ENCODE results near the gene PALM.
"Not testable (repeated sequence)": the region's sequence is repeated elsewhere in the genome, so short reads cannot be mapped to it uniquely, and the experiment has no call there.

PALM gene, protein sequence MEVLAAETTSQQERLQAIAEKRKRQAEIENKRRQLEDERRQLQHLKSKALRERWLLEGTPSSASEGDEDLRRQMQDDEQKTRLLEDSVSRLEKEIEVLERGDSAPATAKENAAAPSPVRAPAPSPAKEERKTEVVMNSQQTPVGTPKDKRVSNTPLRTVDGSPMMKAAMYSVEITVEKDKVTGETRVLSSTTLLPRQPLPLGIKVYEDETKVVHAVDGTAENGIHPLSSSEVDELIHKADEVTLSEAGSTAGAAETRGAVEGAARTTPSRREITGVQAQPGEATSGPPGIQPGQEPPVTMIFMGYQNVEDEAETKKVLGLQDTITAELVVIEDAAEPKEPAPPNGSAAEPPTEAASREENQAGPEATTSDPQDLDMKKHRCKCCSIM

DNA sequence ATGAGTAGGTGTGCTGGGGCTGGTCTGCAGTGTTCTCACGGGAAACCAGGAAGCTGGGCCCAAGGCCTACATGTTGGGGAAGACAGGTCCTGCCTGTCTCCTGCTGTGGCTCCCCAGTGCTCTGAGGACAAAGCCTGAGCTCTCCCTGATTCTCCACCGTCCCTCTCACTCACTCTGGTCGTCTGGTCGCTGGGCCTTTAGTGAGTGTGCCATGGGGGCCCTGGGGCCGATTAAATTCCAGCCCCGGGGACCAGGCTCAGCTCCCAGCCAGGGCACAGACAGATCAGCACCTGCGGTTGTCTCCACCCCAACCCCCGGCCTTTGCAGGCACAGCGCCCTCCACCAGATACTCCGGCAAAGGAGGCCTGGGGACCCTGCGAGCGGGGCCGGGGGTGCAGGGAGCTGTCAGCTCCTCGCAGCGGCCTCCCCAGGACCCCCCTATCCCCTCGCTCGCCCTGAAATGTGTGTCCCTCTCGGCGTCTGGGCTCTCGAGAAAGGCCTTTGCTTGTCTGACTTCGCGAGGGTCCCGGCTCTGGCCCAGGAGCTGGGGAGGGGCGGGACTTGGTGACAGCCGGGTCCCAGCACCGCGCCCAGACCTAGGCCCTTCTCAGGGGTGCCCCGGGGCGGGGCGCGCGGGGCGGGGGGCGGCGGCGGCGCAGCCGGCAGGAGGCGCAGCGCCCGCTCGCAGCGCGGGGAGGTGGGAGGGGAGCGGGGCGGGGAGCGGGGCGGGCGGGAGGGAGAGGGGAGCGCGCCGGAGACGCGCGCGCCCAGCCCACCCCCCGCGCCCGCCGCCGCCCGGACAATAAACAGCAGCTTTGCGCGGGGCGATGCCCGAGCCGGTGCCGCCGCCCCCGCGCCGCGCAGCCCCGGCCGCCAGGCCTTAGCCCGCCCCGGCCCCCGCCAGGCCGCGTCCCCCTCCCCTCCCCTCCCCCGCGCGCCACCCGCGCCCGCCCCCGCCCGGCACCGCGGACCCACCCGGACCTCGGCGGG, at the start of gene PALM:
PALM (plus strand) TSS at position 782 of the 990 bp plus-strand sequence. CDS start 212 bp downstream, outside the sequence.
- DNase-seq = no peak

DNA sequence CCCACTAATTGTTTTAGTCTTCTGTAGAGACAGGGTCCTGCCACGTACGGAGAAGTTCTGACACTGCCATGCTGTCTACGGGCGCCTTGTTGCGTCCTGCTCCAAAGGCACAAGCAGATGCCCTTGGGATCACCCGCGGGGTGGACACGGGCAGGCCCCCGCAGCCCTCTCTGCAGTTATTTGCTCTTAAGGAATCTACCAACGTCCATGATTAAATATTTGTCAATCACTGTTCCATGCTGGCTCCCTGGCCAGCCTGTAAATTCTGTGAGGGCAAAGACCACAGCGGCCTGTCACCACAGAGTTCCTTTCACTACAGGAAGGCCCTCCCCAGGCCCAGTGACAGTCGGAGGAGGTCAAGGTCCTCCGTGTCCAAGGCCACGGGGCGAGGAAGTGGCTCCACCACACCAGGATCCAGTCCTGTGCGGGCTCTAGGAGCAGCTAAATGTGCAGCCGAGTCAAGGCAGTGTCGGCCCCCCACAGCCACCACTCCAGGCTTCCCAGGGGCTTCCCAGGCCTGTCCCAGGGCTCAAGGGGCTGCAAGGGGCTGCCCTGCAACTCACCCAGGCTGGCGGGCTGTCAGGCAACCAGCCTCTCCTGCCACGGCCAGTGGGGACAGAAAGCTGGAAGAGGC, 47.8 kb upstream of the PALM start:
- no peak for DNase-seq

DNA sequence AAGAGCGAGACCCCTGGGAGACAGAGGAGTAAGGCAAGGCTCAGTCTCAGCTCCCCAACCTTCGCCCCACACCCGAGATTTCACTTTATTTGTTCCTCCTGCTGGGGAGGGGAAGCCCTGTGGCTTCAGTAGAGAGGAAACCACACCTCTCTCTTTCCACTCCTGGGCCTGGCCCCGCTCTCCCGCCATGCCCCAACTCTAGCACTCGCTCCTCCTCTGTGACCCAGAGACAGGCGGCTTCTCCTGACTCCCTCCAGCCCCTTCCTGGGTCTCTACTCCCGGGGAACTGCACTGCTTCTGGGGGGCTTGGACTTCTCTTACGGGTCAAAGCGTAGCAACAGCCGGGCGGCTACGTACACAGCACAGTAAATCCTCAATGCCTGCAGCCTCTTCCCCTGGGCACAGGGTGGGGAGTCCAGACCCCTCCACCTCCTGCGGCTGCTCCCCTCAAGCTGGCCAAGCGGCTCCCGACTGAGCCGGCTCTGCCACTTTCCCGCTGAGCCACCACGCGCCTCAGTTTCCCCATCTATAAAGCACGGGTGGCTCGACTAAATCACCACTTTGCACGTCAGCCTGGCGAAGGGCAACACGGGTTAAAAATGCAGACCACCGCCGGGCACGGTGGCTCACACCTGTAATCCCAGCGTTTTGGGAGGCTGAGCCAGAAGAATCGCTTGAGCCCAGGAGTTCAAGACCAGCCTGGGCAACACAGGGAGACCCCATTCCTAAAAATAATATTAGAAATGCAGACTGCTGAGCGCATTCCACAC, 47.1 kb upstream of the PALM start:
- DNase-seq = no peak

DNA sequence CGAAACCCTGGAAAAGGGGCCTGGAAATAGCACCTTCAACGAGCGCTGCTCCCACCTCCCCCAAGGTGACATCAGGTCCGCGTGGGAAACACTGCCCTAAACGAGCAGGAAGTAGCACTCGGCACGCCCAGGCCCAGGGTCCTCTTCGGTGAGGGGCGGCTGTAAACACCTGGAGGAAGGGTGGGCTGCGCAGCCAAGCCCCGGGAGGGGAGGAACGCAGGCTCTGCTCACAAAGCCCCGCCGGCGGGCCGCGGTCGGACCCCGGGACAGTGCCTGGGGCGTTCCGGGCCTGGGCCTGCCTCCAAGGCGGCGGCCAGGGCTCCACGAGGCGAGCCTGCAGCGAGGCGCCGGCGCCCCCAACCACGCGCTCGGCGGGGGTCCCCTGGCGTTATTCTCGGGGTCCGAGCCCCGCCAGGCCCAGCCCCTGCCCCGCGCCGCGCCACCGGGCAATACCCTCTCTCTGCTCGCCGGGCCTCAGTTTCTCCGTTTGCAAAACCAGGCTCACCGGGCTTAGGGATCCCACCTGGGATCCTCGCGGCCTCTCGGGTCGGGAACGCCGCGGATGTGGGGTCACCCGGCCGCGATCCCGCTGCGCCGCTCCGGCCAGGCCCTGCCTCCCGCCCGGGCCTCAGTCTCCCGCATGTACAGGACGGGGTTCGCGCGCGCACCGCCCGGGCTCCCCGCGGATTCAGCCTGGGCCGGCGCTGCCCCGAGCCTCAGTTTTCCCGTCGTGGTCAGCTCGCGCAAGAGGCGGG, 46.4 kb upstream of the PALM start:
- no peak for DNase-seq

DNA sequence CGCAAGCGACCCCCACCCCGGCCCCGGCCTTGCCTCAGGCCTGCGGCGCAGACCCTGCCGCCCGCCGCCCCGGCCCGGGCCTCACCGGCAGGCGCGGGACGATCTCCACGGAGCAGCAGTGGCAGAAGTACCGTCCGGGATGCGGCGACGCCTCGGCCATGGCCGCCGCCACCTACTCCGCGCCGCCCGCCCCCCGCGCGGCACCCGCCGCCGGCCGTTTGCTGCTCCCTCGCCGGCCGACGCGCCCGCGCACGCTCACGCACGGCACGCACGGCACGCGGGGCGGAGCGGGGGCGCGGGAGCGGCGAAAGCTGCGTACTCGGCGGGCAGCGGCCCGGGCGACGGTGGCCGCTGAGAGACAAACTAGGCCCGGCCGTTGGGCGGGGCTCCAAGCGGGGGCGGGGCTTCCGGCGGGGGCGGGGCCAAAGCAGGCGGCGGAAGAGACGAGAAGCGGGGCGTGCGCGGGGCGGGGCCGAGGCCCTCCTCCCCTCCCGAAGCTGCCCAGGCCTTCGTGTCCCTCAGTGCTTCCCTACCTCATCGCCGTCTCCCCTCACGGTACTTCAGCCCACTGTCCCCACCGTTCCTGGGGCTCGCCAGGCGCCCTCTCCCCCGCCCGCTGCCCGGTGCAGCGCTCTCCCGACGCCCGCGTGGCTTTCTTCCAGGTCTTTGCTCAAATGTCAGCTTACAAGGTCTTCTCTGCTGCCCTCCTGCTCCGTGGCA, 45.6 kb upstream of the PALM start, which contains the start of gene RNF126:
RNF126 (minus strand) TSS at position 253 of the 720 bp plus-strand sequence; CDS start at position 160, 93 bp downstream.
- DNase-seq = peak; percentile 91

DNA sequence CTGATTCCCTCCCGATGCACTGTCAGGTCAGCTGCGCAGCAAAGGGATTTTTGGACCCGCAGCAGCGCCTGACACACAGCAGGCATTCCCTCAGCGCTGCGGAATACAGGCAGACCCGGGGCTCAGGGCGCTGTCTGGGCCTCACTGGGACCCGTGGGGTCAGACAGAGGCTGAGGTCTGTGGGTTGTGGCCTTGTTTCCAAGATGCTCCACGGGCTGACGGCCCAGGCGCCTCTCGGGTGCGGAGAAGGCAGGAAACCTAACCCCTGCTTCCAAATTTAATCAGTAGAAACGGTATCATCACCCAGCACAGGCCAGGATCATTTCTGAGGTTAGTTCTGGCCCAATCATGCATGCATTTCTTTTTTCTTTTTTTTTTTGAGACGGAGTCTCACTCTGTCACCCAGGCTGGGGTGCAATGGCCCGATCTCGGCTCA, 45.0 kb upstream of the PALM start:
- DNase-seq = no peak

DNA sequence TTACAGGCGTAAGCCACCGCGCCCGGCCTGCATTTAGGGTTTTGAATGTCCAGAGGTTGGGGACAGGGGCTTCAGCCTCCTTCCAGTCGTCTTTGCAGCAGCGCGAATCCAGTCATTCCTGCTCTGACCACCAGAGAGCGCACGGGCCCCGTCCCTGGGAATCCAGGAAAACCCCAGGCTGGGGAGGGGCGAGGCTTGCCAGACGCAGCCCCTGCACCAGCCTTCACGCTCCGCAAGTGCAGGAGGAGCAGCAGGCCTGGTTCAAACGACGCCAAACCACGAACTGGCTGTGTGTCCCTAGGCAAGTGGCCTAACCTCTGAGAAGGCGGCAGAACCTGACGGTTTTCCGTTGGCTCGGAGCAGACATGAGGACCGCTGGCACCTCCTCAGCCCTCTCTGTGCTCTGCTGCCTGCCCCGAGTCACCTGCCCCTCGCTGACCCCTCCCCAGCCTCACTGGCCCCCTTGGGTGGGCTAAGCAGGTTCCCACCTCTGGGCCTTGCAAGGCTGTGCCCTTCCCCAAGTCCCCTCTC, 43.8 kb upstream of the PALM start:
- DNase-seq = peak; percentile 50

DNA sequence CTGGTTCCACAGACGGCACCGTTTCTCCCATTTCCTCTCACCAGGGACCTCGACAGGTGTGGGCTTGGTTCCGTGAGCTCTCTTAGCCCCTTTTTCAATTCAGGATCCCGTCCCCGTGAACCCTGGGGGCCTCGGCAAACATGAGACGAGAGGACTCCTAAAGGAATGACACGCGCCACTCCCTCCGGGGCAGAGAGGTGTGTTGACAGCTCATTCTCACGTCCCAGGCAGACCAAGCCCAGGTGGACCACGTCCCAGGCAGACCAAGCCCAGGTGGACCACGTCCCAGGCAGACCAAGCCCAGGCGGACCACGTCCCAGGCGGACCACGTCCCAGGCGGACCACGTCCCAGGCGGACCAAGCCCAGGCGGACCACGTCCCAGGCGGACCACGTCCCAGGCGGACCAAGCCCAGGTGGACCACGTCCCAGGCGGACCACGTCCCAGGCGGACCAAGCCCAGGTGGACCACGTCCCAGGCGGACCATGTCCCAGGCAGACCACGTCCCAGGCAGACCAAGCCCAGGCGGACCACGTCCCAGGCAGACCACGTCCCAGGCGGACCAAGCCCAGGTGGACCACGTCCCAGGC, 41.7 kb upstream of the PALM start:
- DNase-seq = not testable (repeated sequence)

DNA sequence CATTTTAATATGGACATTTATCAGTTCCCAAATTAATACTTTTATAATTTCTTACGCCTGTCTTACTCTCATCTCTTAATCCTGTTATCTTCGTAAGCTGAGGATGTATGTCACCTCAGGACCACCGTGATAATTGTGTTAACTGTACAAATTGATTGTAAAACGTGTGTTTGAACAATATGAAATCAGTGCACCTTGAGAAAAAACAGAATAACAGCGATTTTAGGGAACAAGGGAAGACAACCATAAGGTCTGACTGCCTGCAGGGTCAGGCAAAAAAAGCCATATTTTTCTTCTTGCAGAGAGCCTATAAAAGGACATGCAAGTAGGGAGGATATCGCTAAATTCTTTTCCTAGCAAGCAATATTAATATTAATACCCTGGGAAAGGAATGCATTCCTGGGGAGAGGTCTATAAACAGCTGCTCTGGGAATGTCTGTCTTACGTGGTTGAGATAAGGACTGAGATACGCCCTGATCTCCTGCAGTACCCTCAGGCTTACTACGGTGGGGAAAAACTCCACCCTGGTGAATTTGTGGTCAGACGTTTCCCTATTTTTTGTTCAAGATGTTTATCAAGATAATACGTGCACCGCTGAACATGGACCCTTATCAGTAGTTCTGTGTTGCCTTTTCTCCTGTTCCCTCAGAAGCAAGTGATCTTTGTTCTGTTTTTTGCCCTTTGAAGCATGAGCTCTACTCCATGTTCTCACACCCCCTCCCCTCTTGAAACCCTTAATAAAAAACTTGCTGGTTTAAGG, 39.9 kb upstream of the PALM start:
- not testable (repeated sequence) for DNase-seq

DNA sequence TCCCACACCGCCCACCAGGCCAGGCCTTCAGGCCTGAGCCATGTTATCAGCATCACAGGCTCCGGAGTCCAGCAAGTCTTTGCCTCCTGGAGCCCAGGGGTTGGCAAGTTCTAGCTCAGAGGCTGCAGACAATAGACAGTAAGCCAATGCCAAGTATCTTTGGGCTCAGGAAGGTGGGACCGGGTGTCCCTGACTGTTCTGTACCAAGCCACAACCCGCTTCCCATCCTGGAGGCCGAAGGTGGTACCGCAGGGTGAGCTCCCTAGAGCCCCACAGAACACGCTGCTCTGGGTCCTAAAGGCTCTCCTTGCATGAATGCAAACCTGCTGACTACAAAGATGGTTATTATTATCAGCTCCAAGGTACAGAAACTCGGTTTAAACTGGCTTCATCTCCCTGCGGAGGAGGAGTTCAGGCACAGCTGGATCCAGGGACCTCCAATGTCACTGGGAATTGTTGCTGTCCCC, 38.1 kb upstream of the PALM start:
- no peak for DNase-seq

DNA sequence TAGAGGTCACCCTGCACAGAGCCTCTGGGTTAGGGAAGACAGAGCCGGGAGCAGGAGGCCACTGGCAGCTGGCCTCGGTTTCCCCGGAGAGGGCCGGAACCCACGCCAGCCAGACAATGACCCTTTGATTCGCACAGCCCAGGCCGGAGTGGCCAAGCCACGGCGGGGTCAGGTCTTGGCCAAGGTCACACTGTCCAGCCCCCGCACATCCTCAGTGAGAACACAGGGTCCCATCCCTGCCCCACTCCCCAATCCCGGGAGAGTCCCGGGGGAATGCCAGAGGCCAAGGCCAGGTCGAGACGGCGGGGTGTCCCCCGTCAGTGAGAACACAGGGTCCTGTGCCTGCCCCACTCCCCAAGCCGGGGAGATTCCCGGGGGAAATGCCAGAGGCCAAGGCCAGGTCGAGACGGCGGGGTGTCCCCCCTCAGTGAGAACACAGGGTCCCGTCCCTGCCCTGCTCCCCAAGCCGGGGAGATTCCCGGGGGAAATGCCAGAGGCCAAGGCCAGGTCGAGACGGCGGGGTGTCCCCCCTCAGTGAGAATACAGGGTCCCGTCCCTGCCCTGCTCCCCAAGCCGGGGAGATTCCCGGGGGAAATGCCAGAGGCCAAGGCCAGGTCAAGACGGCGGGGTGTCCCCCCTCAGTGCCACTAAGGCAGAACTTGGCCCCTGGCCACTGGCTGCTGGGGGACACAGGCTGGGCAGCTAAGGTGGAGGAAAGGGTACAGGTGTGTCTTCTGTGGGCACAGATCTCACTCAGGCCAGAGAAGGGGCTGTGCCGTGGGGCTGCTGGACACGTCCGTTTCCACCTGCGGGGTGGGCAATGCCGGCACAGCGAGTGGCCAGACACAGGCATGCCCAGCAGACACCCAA, 34.2 kb upstream of the PALM start:
- DNase-seq = no peak

DNA sequence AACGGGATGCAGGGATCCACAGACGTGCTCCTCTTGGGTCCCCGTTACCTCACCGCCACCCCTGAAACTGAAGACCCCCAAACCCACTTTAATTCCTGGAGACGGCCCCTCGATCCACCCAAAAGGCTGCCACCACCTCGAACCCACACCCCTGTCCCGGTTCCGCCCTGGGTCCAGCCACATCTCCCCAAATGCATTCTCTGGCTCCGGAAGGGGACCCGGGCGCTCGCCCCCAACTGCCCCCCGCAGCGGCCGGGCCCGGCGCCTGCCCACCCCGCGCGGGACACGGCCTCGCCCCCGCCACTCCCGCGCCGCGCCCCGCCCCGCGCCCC, 32.8 kb upstream of the PALM start:
- DNase-seq = no peak

DNA sequence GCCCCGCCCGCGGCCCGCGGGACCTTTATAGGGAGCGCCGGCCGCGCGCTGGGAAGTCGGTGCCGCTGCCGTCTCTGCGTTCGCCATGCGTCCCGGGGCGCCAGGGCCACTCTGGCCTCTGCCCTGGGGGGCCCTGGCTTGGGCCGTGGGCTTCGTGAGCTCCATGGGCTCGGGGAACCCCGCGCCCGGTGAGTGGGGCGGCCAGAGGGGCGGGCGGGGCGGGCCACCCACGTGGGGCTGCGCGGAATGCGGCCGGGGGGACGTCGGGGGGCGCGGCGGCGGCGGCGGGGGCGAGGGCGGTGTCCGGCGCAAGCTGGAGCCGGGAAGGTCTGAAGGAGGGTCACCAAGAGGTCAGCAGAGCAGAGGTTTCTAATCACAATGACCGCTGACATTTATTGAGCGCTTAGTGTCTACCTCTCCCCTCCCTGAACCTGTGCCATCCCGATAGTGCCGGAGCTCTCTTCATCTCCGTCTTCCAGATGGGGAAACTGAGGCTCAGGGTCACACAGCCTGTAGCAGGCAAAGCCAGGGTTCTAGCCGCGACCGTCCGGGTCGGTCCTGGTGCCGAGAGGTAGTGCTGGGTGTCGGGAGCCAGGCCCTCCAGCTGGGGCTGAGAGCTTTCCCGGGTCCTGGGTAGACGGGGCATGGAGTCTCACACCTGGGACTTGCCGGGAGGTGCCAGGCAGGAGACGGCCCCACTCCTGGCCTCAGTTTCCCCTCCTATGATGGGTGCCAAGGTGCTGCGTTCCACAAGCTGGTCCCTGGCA, 32.2 kb upstream of the PALM start, which contains the start of gene FSTL3:
FSTL3 (plus strand) TSS at position 54 of the 767 bp plus-strand sequence; CDS start at position 86, 32 bp downstream.
- no peak for DNase-seq

DNA sequence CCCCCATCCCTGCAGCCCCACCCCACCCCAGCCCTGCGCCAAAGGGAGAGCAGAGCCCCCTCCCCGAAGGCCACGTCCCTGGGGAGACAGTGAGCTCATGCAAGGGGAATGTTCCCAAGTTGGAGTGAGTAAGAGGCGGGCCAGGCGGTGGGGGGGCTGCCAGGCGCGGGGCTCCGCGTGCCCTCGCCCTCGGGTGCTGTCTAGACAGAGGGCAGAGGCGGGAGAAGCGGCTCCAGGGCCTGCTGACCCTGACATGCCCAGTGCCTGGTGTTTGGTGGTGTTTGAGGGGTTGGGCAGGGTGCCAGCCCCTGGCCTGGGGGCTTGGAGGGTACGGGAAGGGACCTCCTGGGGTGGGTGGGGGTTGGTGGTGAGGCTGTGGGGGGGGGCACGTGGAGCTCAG, 31.5 kb upstream of the PALM start:
- no peak for DNase-seq

DNA sequence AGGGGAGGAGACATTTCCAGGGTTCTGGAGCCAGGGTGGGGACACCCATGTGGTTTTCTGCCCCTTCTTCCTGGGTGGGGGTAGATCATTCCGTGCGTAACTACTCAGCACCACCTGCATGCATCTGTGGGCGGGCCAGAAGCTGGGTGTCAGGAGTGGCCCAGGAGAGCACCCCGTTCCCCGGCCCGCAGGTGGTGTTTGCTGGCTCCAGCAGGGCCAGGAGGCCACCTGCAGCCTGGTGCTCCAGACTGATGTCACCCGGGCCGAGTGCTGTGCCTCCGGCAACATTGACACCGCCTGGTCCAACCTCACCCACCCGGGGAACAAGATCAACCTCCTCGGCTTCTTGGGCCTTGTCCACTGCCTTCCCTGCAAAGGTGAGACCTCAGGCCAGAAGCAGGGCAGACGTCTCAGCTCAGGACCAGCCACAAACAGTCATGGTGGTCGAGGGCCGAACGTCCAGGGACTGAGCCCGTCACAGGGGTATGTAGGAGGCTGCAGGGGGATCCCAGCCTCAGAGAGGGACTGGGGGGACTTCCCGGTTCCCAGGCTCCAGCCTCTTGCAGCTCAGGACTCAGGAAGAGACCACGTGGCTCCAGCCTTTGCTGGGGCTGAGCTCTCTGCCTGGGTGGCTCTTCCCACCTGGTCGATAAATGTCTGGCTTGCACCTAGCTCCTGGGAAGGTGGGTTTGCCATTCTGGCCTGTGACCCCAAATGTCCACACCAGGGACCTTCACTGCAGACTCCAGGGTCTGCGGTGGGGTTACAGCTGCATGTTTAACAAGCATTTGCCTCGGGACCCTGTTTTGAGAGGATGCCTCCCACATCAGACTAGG, 30.9 kb upstream of the PALM start:
- no peak for DNase-seq

DNA sequence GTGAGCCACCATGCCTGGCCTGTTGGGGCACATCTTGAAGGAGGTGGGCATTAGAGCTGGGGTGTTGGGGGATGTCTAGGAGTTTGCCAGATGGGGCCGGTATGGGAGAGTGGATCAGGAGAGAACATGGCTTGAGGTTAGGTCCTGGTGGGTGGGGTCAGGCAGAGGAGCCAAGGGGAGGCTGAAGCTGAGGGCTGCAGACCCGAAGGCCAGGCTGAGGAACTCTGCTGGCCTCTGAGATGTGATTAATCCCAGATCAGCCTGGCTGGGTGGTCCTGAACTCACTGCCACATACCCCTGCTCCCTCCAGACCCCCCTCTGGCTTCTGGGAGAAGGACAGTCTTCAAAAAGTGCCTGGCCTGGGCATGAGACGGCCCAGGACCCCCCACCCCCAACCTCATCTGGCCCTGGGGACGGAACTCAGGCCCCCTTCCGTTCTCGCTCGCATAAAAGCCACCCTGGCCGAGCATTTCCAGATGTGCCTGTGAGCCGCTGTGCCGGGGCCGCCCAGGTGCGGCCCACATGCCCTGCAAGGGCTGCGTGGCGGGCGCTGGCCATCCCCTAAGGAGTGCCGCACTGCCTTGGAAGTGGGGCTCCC, 29.8 kb upstream of the PALM start:
- no peak for DNase-seq

Measured in NCI-H774 (cell line).